Left colon (tissue), 2 donors: ENCODE measurements around the gene PPARA. TPM values are rescaled to one million over a fixed set of nuclear protein-coding genes. Genes with fewer than 3 reads are reported as not detected.
"Not testable (repeated sequence)": the region's sequence is repeated elsewhere in the genome, so short reads cannot be mapped to it uniquely, and the experiment has no call there.

ENCODE experiments used
- ATAC-seq: fragments of 200-7000 bp; cut with Tn5 transposase; one replicate; pipeline ENCODE4 v1.9.1; 2020; ENCODE audit warnings: mild to moderate bottlenecking, moderate library complexity
- DNase-seq, 2 donors: peaks; one replicate each; pipeline ENCODE4 v3.0.0-alpha.2; 2020
- intact Hi-C, 2 donors: fragments of 100-400 bp; cut with DNase I in 1 of 2; cut with micrococcal nuclease in 1 of 2; formaldehyde crosslinking; loops; one replicate each; pipeline versions ENCODE4 v1.11.2 to v1.14.0; 2022; cut with DNase I, micrococcal nuclease
- total RNA-seq, 2 donors: library from RNA; stranded (reverse); fragmentation: NEBNext Ultra II Directional; extraction: Animal tissue kit (Norgen Biotek cat#: 25700); gene quantifications; one replicate each; pipeline ENCODE4 v1.2.1, GENCODE V29; 2021
- donor health status: DM: no; HTN: no; CAD: no.
- donor health status: DM: yes; HTN: yes; CAD: no.

Gene PPARA
- total RNA-seq, 2 donors from 2014 or later: 70.4 to 73.9 TPM

DNA sequence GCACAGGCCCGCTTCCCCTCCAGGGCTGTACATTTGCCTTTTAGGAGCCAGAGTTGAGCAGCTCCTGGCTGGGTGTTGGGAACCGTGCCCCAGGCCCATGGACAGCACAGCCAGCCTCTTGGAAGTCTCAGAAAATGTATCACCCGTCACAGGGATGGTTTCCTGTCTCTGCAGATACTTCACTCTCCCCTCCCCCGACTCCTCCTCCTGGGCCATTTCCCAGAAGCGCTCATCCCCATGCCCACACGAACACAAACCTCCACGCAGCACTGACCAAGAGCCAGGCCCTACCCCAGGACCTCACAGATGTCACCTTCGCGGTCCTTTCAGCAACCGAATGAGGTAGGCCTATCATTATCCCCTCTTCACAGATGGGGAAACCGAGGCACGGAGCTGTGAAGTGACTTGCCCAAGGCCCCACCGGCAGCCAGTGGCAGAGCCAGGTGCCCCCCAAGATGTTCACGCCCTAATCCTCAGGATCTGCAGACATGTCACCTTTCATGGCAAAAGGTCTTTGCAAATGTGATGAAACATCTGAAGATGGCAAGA, 13.0 kb upstream of the PPARA start:
- ATAC-seq (no peak), DNase-seq (no peak)
- intact Hi-C loops: no loop called here

DNA sequence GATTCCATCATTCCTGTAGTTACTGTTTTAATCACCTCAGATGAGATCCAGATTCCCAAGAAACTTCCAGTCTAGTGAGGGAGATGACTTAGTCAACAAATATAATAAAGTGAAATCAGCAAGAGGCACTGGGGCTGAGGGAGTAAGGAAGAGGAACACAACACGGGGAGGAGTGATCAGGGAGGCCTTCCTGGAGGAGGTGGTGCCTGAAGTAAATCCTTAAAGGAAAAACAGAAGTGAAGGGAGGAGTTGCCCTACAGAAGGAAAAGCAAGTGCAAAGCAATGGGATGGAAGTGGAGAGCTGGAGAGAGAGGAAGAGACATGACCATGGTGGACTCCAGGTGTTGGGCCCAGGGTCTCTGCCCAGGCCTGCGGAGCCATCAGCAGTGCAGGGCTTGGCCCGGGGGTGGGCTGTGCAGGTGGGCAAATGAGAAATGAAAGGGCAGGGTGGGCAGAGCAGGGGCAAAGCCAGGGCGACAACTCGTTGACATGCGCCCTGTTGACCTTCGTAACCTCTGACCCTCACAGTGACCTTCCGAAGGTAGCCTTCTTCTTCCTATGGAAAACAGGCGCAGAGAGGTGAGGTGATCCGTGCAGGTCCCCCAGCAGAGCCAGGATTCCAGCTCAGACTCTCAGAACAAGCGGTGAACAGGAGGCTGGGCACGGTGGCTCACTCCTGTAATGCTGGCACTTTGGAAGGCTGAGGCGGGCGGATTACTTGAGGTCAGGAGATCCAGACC, 12.1 kb upstream of the PPARA start:
- no peak for DNase-seq
- ATAC-seq: no peak
- intact Hi-C loops: no loop called here

DNA sequence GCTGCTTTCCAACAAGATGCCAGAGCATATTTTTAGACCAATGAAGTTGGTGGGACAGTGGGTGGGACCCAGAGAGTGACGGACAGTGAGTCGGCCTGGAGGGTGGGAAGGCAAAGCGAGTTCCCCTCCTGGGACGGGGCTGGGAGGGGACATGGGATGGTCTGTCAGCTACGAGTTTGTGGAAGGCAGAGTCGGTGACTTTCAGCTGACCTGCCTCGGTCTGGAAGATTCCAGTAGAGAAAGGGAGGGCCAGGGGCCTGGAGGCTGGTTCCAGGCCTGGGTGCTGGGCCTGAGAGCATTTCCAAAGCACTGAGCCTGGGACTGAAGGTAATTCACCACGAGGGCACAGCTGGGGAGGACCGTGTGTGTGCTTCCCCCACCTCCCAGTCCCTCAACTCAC, 10.9 kb upstream of the PPARA start:
- intact Hi-C loops, DNase-seq, ATAC-seq: not testable (repeated sequence)

DNA sequence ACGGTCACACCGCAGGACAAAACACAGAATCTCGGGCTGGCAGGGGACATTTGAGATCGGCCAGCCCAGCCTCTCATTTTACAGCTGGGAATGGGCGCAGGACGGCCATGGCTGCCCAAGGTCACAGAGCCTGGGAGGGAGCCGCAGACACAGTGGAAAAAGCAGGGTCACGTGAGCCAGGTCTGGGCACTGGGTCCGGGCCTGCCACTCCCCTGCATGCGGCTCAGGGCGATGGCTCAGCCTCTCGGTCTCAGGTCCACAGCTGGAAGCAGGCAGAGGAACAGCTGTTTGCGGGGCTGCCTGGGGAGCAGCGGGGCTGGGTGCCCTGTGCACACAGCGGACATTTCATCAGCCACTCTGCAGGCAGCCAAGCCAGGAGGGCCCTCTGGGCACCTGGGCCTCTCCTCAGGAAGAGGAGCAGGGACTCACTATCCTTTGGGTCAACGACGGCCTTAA, 10.4 kb upstream of the PPARA start:
- no peak for ATAC-seq
- DNase-seq: no peak
- intact Hi-C loops: no loop called here

GRCh38 chr22:46140989-46141928, 9.1 kb upstream of the PPARA start:
- DNase-seq: no peak
- no peak for ATAC-seq
- intact Hi-C loops: no loop called here

DNA sequence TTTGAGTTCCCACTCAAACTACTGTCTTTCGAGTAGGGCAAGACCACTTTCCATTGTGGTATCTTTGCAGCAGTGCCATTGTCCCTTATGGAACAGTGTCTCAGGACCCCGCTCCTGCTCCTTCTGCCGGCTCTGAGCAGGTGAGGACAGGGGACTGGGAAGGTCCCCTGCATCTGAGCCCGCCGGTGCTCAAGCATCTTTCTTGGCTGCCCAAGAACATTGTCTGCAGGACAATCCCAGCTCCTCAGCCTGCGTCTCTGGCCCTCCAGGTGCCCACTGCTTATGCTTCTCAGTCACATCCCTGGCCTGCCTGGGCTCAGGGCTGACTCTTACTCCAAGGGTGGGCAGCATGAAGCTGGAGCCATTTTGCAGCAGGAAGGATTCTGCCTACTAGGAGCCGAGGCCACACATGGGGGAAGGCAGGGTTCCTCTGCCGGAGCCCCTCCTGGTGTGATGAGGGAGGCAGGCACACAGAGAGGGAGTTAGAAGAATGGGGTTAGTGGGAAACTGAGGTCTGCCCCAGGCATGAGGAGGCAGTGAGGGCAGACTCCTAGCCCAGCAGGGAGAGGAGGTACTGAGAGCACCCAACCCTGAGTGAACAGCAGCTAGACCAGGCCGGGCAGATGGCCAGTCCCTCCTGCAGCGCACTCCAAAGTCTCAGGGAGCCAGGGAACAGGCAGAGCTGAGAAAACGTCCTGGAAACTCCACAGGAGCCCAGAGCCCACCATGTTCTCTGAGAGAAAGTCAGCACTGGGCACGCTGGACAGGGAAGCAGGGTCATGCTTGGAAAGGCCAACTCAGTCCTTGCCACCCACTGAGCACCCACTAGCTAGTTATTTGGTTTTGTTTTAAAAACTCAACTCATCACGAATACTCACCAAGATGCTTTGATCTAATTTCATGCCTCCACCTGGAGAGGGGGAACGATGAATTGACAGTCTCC, 7.5 kb upstream of the PPARA start:
- intact Hi-C loops: no loop called here
- DNase-seq (no peak), ATAC-seq (no peak)

DNA sequence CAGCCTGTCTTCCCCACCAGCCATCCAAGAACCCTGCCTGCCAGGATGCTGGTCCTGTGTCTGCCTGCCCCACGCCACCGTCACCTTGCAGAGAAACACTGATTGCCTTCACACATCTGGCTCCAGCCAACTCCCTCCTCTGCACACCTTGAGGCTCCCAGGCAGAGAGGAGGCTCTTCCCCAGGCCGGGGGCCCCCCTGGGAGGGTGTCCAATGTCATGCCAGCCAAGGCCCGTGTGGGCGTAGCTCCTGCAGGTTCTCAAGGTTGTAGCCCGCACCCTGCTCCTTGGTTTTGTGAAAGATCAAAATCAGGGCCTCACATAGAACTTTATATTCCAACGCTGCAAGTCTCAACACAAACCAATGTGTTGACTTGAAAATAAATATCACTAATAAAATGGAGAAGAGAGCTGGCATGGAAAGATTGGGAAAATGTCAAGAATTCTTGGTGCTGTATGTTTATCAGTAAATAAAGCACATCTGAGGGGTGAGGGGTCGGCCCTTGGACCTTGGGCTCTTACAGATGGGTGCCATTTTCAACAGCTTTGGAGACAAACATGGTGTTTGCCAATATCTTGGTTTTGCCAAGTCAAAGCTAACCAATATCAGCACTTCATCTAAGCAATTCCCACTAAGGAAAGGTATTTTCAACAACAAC, 6.7 kb upstream of the PPARA start:
- no peak for DNase-seq
- intact Hi-C loops: no loop called here
- ATAC-seq: no peak

- intact Hi-C loops: no loop called here
- DNase-seq: peak in 1 of 2 donors; percentile 10
- no peak for ATAC-seq
These were observed 4.9 kb upstream of the PPARA start for GRCh38 chr22:46145361-46145851.

DNA sequence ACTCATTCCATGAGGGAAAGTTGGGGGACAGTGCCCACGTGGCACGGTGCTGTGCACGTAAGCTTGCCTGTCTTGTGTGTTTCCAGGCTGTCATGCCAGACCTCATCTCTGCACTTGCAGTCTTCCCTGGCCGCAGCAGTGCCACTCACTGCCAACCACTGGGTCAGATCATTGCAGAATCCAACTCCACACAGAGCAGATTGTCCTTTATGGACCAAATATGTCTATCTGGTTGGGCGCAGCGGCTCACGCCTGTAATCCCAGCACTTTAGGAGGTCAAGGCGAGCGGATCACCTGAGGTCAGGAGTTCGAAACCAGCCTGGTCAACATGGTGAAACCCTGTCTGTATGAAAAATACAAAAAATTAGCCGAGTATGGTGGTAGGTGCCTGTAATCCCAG, 4.4 kb upstream of the PPARA start:
- no peak for ATAC-seq

GRCh38 chr22:46146329-46146728, 4.0 kb upstream of the PPARA start:
- intact Hi-C loops: no loop called here
- DNase-seq (peak in 1 of 2 donors; percentile 1), ATAC-seq (no peak)

More for the DNA sequence above, 4.4 kb upstream of the PPARA start:
- intact Hi-C loops: no loop called here
- peak in 1 of 2 donors; percentile 7 for DNase-seq

DNA sequence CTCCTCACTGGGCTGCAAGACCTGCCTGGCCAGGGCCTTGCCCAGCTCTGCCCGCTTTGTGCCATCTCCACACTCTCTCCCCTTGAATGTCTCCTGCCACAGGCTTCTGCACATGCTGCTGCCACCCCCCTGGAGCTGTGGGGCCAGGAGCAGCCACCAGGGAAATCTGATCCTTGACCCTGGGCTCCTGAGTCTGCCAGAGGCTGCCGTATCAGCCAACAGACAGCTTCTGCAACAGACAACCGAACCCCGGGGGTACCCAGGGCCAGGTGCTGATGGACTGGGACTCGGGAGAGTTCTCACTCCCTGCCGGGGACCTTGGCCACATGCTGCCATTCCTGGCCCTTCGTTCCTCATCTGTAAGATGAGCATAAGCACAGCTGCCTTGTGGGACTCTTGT, 3.3 kb upstream of the PPARA start:
- no peak for ATAC-seq
- intact Hi-C loops: no loop called here
- DNase-seq: peak in 1 of 2 donors; percentile 14

DNA sequence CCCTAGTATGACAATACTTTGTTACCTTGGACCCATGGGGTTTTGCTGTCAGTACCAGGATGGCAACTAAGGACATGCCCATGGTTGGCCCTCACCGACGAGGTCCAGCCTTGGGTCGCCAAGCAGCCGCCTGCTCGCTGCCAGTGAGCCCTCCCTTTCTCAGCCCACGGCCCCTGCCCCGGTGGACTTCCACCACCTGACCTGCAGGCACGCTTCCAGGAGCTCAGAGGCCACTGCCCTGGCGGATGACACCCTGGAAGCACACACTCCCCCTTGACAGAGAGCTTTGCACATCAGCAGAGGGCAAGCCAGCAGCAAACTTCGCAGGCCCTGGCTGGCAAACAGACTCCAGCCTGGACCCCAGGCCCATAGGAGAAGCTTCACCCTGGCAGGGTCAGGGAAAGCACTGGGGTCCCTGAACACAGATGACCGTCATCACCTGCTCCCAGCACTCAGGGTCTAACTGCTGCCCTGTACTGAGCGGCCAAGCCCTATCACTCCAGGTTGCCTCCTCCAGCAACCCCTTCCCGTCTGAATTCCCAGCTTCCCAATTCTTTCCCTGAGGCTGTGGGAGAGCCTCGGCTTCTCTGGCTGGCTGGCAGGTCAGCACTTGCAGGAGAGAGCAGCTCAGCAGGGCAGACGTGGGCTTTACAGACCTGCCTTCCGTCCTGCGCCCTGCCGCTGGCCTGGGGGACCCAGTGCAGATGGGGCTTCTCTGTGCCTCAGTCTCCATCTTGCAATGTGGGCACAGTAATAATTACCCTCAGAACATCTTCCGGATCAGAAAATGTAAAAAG, 2.7 kb upstream of the PPARA start:
- ATAC-seq: no peak
- intact Hi-C loops: no loop called here
- DNase-seq: peak in 1 of 2 donors; percentile 35

GRCh38 chr22:46148336-46148735, 2.0 kb upstream of the PPARA start:
- DNase-seq (peak; percentile 48 to 74), ATAC-seq (peak; percentile 32)
- intact Hi-C loops: no loop called here

DNA sequence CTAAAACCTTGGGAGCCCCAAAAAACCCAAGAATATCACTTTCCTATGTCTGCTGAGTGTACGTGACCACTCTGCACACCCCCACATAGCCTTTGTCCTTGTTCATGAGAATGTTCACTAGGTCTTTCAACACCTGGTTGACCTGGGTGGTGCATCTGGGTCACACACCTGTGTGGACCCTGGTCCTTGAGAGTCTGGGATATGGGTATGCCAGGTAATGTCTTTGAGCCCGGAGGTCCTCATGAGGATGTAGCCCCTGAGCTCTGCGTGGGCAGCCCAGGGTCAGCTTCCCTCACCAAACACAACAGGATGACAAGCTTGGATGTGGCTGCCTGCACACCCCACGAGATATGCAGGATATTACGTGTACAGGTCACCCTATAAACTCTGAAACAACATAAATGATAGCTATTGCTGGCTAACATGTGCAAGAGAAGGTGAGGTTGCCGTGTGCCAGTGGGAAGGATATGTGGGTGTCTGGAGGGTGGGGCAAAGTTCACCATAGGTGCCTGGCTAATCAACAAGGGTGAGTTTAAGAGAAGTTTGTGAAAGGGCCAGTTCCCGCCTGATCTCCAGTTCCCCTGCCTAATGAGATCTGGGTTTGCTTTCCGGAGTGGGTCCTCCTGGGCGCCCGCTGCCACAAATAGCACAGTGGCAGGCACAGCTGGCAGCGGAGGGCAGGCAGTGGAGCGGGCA, 1.4 kb upstream of the PPARA start:
- ATAC-seq (peak; percentile 36), DNase-seq (peak in 1 of 2 donors; percentile 58)
- intact Hi-C loops: no loop called here

DNA sequence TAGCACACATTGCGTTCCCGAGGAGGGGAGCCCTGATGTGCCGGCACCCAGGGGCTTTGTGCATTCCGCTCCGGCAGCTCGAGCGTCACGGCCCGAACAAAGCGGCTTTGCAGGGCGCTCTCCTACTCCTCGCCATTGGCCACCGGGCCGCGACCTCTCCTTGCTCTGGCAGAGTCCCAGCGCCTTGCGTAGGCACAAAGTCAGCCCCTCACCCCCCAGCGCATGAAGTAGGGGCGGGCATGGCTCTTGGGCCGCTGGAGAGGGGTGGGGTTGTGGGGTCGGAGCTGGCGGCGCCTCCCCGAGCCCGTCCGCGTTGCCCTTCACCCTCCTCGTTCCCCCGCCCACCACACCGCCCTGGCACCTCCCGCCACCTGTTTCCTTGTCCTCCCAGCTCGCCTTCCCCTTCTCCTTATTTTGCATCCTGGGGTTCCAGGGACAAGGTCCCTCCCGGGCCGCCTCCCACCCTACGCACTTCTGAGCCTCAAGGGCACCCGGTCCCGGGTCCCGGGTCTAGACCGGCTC, 753 bp upstream of the PPARA start:
- peak; percentile 63 for ATAC-seq
- intact Hi-C loops: no loop called here
- peak; percentile 84 to 87 for DNase-seq
